IPS DF 19.7 (cell line): Measurements from ENCODE around the gene DNMT3B.
"Not testable (repeated sequence)": the region's sequence is repeated elsewhere in the genome, so short reads cannot be mapped to it uniquely, and the experiment has no call there.

ENCODE experiments used
- DNase-seq: peaks from one replicate; pipeline ENCODE4 v3.0.0-alpha.2; 2013; ENCODE audit warnings: low read depth, low spot score

Gene DNMT3B

GRCh38 chr20:32761831-32762753 is at the start of gene DNMT3B:
TSS of gene DNMT3B (plus strand) at chr20:32762385. CDS start at chr20:32780324, 17,939 bp downstream.
- DNase-seq: no peak

DNA sequence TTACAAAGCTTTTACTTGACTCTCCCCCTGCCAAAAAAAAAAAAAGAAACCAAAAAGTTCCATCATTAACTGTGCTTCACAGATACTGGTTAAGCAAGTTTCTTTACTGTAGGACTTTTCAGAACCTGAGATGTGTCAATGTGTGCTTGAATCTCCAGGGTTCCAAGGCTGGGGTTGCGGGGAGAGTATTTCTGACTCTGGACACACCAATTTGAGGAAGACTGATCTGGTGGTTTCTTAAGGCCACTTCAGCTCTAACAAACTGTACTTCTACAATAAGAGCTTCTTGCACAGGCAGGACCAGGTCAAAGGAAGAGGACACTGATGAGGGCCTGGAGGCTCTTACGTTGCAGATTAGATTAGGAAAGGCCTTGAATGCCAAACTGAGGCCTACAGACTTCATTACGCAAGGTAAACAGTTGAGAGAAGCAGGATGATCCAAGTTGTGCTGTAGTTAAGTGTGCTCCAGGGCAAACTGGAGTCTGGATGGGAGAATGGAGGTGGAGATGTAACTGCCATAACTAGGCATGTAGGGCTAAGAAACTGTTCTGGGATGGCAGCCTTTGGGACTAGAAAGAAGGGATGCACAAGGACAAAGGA is 43.3 kb upstream of the DNMT3B start:
- no peak for DNase-seq

- no peak for DNase-seq
These were observed 34.5 kb upstream of the DNMT3B start for GRCh38 chr20:32727683-32728082.

GRCh38 chr20:32728435-32728834 is 33.8 kb upstream of the DNMT3B start:
- DNase-seq: not testable (repeated sequence)

GRCh38 chr20:32729334-32729733 is 32.9 kb upstream of the DNMT3B start:
- not testable (repeated sequence) for DNase-seq

DNA sequence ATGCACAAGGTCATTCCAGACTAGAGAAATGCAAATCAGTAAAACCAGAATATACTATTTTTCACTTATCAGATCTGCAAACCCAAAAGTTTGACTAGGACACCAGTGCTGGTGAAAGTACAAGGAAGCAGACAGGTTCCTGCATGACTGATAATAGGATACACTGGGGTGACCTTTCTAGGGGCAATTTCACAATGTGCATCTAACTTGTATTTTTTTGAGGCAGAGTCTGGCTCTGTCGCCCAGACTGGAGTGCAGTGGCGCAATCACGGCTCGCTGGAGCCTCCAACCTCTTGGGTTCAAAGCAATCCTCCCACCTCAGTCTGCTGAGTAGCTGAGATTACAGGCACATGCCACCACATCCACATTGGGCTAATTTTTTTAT is 30.3 kb upstream of the DNMT3B start:
- no peak for DNase-seq

DNA sequence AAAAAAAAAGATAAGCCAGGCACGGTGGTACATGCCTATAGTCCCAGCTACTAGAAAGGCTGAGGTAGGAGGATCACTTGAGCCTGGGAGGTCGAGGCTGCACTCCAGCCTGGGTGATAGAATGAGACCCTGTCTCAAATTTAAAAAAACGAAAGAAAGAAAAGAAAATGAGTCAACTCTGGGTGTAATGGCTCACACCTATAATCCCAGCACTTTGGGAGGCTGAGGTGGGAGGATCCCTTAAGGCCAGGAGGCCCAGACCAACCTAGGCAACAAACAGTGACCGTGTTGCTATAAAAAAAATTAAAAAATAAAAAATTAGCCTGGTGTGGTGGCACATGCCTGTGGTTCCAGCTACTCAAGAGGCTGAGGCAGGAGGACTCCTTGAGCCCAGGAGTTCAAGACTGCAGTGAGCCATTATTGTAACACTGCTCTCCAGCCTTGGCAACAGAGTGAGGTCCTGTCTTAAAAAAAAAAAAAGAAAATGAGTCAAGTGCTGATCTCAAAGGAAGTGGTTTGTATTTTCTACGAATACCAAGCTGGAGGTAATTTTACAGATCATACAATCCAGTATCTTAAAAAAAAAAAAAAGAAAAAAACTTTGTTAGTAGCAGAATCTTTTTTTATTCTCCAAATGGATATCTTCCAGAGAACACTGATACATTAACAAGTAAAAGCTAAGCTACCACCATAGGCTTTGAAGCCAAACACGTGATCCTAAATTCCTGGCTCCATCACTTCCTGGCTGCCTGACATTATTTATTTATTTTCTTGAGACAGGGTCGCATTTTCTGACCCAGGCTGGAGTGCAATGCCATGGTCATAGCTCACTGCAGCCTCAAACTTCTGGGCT is 24.6 kb upstream of the DNMT3B start:
- DNase-seq: no peak

- no peak for DNase-seq
These were observed 21.0 kb upstream of the DNMT3B start for GRCh38 chr20:32741151-32741550.

DNA sequence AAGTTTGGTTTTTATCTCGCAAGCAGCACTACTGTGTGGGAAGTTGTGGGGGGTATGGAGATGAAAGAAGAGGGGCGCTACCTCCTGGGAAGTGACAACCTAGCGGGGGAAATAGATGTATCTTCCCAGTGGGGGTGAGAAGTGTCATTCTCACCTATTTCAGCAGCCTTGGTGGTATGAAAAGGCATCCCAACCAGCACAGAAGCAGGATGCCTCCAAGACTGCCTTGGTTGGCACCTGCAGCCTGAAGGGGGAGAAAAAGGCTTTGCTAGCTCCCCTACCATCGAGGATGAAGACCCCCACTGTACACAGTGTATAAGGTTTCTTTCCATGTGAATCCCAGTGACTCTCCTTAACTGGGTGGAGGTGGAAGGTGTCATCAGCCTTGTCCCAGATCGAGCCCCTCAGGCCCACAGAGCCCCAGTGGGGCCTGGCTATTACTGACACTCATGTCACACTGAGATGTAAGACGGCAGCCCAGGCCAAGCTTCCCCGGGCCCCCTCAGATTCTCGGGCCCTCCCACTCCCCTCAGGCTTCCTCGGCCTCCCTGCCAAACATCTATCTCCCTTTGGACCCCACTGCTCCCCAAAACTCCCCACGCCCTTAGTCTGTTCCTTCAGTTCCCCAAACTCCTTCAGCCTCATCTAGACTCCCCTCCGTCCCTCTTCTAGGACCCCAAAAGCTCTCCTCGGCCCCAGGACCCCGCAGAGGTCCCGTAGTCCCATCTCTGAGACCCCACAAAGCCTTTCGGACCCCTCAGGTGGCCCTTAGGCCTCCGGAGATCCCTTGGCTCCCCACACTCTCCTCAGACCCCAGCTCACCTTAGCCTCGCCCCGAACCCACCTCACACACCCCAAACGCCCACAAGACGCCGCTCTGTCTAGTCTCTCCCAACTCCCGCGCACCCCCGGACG is 19.6 kb upstream of the DNMT3B start:
- DNase-seq: no peak

GRCh38 chr20:32743237-32744112 is 18.7 kb upstream of the DNMT3B start, which contains the start of gene COMMD7:
TSS of gene COMMD7 (minus strand) at chr20:32743467. CDS start at chr20:32743391, 76 bp downstream.
- no peak for DNase-seq

DNA sequence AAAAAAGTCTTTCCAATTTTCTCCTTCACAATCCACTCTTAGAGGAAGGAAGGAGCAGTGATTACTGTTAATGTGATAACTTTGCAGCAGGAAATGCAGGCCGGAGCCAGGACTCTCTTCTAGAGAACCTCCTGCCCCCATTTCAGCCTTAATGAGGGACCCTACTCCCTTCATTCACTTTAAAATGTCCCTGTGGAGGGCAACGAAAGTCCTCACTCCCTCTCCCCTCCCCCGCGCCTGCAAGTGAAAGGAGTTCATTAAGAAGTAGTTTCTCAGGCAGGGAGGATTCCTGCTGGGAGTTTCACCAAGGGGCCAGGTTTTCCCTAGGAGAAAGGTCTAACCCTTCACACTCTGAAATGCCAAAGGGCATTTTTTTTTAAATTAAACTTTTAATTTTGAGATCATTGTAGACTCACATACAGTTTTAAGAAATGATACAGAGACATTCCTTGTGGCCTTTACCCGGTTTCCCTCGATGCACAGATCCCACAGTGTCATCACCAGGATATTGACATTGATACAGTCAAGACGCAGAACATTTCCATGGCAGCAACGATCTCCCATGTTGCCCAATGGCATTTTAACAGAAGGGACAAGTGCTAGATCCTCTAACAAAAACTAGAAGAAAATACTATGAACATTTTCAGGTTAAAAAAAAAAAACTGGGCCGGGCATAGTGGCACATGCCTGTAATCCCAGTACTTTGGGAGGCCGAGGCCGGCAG is 12.1 kb upstream of the DNMT3B start:
- no peak for DNase-seq

DNA sequence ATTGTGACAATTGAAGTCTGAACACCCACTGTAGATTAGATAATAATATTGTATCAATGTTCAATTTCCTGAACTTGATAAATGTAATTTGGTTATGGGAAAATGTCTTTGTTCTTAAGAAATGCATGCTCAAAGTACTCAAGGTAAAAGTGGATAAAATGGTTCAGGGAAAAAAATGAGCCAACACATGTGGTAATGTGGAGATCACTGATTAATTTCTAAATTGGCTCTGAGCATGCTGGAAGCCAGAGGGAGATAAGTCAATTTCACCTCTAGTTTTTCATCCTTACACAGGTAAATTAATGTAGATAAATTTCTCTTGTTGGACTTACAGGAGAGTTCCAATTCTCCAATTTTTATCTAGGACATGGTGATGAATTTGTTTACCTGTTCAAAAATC is 10.9 kb upstream of the DNMT3B start:
- DNase-seq: no peak

GRCh38 chr20:32751702-32752457 is 10.3 kb upstream of the DNMT3B start:
- DNase-seq: no peak

- DNase-seq: no peak
These were observed 9.5 kb upstream of the DNMT3B start for GRCh38 chr20:32752458-32753250.

DNA sequence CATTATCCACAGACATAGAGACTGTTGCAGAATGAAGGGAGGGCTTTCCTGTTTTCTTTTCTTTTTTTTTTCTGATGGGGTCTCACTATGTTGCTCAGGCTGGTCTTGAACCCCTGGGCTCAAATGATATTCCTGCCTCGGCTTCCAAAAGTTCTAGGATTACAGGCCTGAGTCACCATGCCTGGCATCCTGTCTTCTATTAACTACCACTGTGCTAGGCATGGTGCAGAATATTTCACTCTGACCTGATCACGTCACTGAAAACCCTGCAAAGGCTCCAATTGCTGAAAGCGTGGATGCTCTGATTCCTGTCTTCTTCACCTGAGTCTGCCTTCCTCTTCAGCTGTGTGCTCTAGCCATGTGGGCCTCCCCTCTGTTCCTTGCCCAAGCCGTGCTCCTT is 8.5 kb upstream of the DNMT3B start:
- no peak for DNase-seq

- no peak for DNase-seq
These were observed 6.0 kb upstream of the DNMT3B start for GRCh38 chr20:32756156-32756555.

DNA sequence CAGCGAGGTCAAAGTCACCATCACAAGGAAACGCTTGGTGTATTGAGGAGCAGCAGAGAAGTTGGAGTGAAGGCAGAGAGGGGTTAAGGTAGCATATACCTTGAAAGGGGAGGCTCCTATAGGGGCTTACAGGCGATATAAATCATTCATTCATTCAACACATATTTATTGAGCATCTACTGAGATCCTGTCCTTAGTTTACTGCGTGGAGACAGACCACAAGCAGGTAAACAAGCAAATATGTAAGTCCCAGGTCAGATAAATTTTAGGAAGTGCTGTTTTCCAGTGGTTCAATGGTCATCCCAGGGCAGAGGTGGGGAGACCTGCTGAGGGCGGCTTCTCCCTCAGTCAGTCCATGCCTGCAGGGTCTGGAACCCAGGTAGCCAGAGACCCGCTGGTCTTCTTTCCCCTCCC is 761 bp upstream of the DNMT3B start:
- no peak for DNase-seq

- DNase-seq: no peak
These were observed 593 bp downstream of the DNMT3B start for GRCh38 chr20:32762754-32763201.
